H9 (cell line): ENCODE results near the gene PRF1. TPM values are rescaled to one million over a fixed set of nuclear protein-coding genes. Genes with fewer than 3 reads are reported as not detected.

Source experiments
- DNase-seq: peaks from one replicate; pipeline ENCODE4 v3.0.0-alpha.2; 2017
- H2AFZ ChIP-seq: one replicate; pipeline ENCODE4 v1.6.1; 2013; ENCODE audit warnings: mild to moderate bottlenecking, low read length, control low read depth, moderate library complexity
- H2AK5ac ChIP-seq: 2 replicates; pipeline ENCODE4 v1.6.1; 2013; ENCODE audit warnings: low read length, control low read depth, mixed read lengths; ENCODE audit not compliant: insufficient read length
- H2BK120ac ChIP-seq: one replicate; pipeline ENCODE4 v1.6.1; 2013; ENCODE audit warnings: low read depth, mild to moderate bottlenecking, low read length, control low read depth, inconsistent platforms; ENCODE audit not compliant: poor library complexity, severe bottlenecking
- H2BK12ac ChIP-seq: 2 replicates; pipeline ENCODE4 v1.6.1; 2013; ENCODE audit warnings: low read length, control low read depth, mixed read lengths, low read depth; ENCODE audit not compliant: insufficient read length
- H2BK15ac ChIP-seq: 2 replicates; pipeline ENCODE4 v1.6.1; 2013; ENCODE audit warnings: low read depth, low read length, control low read depth
- H2BK20ac ChIP-seq: one replicate; pipeline ENCODE4 v1.6.1; 2013; ENCODE audit warnings: low read depth, mild to moderate bottlenecking, low read length, control low read depth, inconsistent platforms; ENCODE audit not compliant: poor library complexity, severe bottlenecking
- H2BK5ac ChIP-seq: 2 replicates; pipeline ENCODE4 v1.6.1; 2013; ENCODE audit warnings: low read length, control low read depth, mixed read lengths; ENCODE audit not compliant: insufficient read length
- H3K14ac ChIP-seq: 2 replicates; pipeline ENCODE4 v1.6.1; 2013; ENCODE audit warnings: low read length, control low read depth; ENCODE audit not compliant: insufficient read depth
- H3K18ac ChIP-seq: 2 replicates; pipeline ENCODE4 v1.6.1; 2013; ENCODE audit warnings: low read depth, mild to moderate bottlenecking, mixed read lengths, low read length, control low read depth; ENCODE audit not compliant: insufficient read length
- H3K23ac ChIP-seq: 2 replicates; pipeline ENCODE4 v1.6.1; 2013; ENCODE audit warnings: low read length, control low read depth, mixed read lengths, low read depth; ENCODE audit not compliant: insufficient read length
- H3K23me2 ChIP-seq: 2 replicates; pipeline ENCODE4 v1.6.1; 2013; ENCODE audit warnings: low read depth, mild to moderate bottlenecking, mixed read lengths, low read length, control low read depth; ENCODE audit not compliant: insufficient read length, poor library complexity, severe bottlenecking
- H3K27ac ChIP-seq: 2 replicates; pipeline ENCODE4 v1.5.1; 2013; ENCODE audit warnings: low read length, control low read depth, mixed read lengths, low read depth; ENCODE audit not compliant: insufficient read length
- H3K27me3 ChIP-seq: 2 replicates; pipeline ENCODE4 v1.6.1; 2013; ENCODE audit warnings: low read length, control low read depth, inconsistent platforms; ENCODE audit not compliant: insufficient read depth
- H3K4ac ChIP-seq: 2 replicates; pipeline ENCODE4 v1.6.1; 2013; ENCODE audit warnings: low read depth, mild to moderate bottlenecking, control low read depth, inconsistent platforms, low read length, moderate library complexity
- H3K4me1 ChIP-seq: 2 replicates; pipeline ENCODE4 v1.6.1; 2013; ENCODE audit warnings: low read length, control low read depth, inconsistent platforms; ENCODE audit not compliant: insufficient read depth
- H3K4me2 ChIP-seq: 2 replicates; pipeline ENCODE4 v1.6.1; 2013; ENCODE audit warnings: low read length, control low read depth, mixed read lengths; ENCODE audit not compliant: insufficient read length, insufficient read depth
- H3K56ac ChIP-seq: 2 replicates; pipeline ENCODE4 v1.6.1; 2013; ENCODE audit warnings: low read depth, mild to moderate bottlenecking, mixed read lengths, low read length, control low read depth; ENCODE audit not compliant: insufficient read length
- H3K79me1 ChIP-seq: 2 replicates; pipeline ENCODE4 v1.6.1; 2013; ENCODE audit warnings: low read depth, mild to moderate bottlenecking, moderate library complexity, low read length, control low read depth, inconsistent platforms; ENCODE audit not compliant: insufficient read depth, poor library complexity, severe bottlenecking
- H3K79me2 ChIP-seq: 2 replicates; pipeline ENCODE4 v1.6.1; 2013; ENCODE audit warnings: low read length, control low read depth, inconsistent platforms; ENCODE audit not compliant: insufficient read depth
- H3K9ac ChIP-seq: 2 replicates; pipeline ENCODE4 v1.6.1; 2013; ENCODE audit warnings: low read length, control low read depth, mixed read lengths; ENCODE audit not compliant: insufficient read length; ENCODE audit errors: extremely low read depth
- H3K9me3 ChIP-seq: one replicate; pipeline ENCODE4 v1.6.1; 2013; ENCODE audit warnings: low read depth, low read length, inconsistent platforms; ENCODE audit not compliant: control insufficient read depth
- H3T11ph ChIP-seq: one replicate; pipeline ENCODE4 v1.6.1; 2013; ENCODE audit warnings: mild to moderate bottlenecking, low read length, control low read depth, inconsistent platforms
- H4K20me1 ChIP-seq: one replicate; pipeline ENCODE4 v1.6.1; 2013; ENCODE audit not compliant: control insufficient read depth, insufficient read length, insufficient read depth
- H4K5ac ChIP-seq: 2 replicates; pipeline ENCODE4 v1.6.1; 2013; ENCODE audit warnings: low read depth, mild to moderate bottlenecking, mixed read lengths, low read length, control low read depth; ENCODE audit not compliant: insufficient read length
- H4K8ac ChIP-seq: replicated peaks from 2 replicates; pipeline ENCODE4 v1.6.1; 2013; ENCODE audit warnings: low read length, control low read depth, mixed read lengths, low read depth; ENCODE audit not compliant: insufficient read length
- H4K91ac ChIP-seq: 2 replicates; pipeline ENCODE4 v1.6.1; 2013; ENCODE audit warnings: low read depth, mild to moderate bottlenecking, moderate library complexity, mixed read lengths, low read length, control low read depth; ENCODE audit not compliant: insufficient read length
- H3K27ac Mint-ChIP-seq, 3 experiments: 2 replicates in 2 of 3; 3 replicates in 1 of 3; pipeline ENCODE4 v1.8.0; 2020 to 2021; ENCODE audit warnings: mixed read lengths in 3 of 3, mild to moderate bottlenecking in 1 of 3, moderate library complexity in 1 of 3
- H3K27me3 Mint-ChIP-seq: 2 replicates; pipeline ENCODE4 v1.8.0; 2021; ENCODE audit warnings: low read depth, mild to moderate bottlenecking, moderate library complexity, mixed read lengths
- H3K36me3 Mint-ChIP-seq, 3 experiments: 2 replicates in 2 of 3; 3 replicates in 1 of 3; pipeline ENCODE4 v1.8.0; 2020 to 2021; ENCODE audit warnings: low read depth in 3 of 3, mixed read lengths in 3 of 3; ENCODE audit not compliant: insufficient read depth in 1 of 3
- H3K4me1 Mint-ChIP-seq, 2 experiments: 2 replicates each; pipeline ENCODE4 v1.8.0; 2020; ENCODE audit warnings: mixed read lengths in 2 of 2
- H3K4me3 Mint-ChIP-seq, 2 experiments: 2 replicates in 1 of 2; 3 replicates in 1 of 2; pipeline ENCODE4 v1.8.0; 2020 to 2021; ENCODE audit warnings: mild to moderate bottlenecking in 2 of 2, mixed read lengths in 2 of 2, moderate library complexity in 1 of 2
- H3K9me3 Mint-ChIP-seq, 2 experiments: 2 replicates in 1 of 2; 3 replicates in 1 of 2; pipeline ENCODE4 v1.8.0; 2020; ENCODE audit warnings: mild to moderate bottlenecking in 2 of 2, mixed read lengths in 2 of 2, moderate library complexity in 1 of 2
- CTCF ChIP-seq: fragments of 200-600 bp; sonication (generic); conservative IDR thresholded peaks from 3 replicates; pipeline ENCODE4 v1.8.0; 2021; ENCODE audit warnings: antibody characterized with exemption, mild to moderate bottlenecking
- WGBS: extraction: QIAGEN DNeasy Blood & Tissue Kit; methylation state at CpG from one replicate; pipeline ENCODE4 v1.1.7; 2013; ENCODE audit warnings: missing lambda C conversion rate, low lambda C conversion rate, mixed read lengths; ENCODE audit not compliant: insufficient read length; ENCODE audit errors: extremely low coverage; 5-methylcytosine and 5-hydroxymethylcytosine counted together
- total RNA-seq: library from RNA; stranded (reverse); gene quantifications from 2 replicates; pipeline ENCODE4 v1.2.1, GENCODE V29; 2021

The PRF1 gene
- total RNA-seq, 1 experiment from 2014 or later, result not detected

GRCh38 chr10:70566515-70567290, 35.8 kb downstream of the PRF1 start:
- H3K79me1 ChIP-seq, result no peaks in the 10 kb centered on the region
- H3K27me3 Mint-ChIP-seq, result no peaks in the 10 kb centered on the region
- no peak overlapping the region for H3K4me3 Mint-ChIP-seq

More at GRCh38 chr10:70566515-70567290, 35.8 kb downstream of the PRF1 start:
- no CpG with 5 or more reads among the region's 18 CpGs for WGBS
- no peak for DNase-seq
- no peak overlapping the region for H2BK15ac ChIP-seq
- H2BK5ac ChIP-seq, result no peak overlapping the region
- no peak overlapping the region for H3K18ac ChIP-seq
- no peaks in the 10 kb centered on the region for H3K9me3 ChIP-seq
- no peak overlapping the region for H3K9ac ChIP-seq
- no peak overlapping the region for H3K56ac ChIP-seq
- Mint-ChIP-seq H3K9me3 (no peaks in the 10 kb centered on the region), H3K36me3 (peaks cover 0 to 6% (median 0%) of the 10 kb centered on the region in 3 experiments; a peak in 3 of 7 replicates), H3K4me1 (peaks cover 0 to 2% of the 10 kb centered on the region in 2 experiments; a peak in 2 of 4 replicates), H3K27ac (peak overlapping the region in 1 of 3 experiments; percentile 61; a peak in 2 of 7 replicates)
- H3K23ac ChIP-seq, result no peak overlapping the region
- no peak overlapping the region for H2BK120ac ChIP-seq
- no peaks in the 10 kb centered on the region for H4K20me1 ChIP-seq
- H3K4me2 ChIP-seq, result no peak overlapping the region
- H2AFZ ChIP-seq, result no peak overlapping the region
- no peak overlapping the region for H3K27ac ChIP-seq
- TF ChIP-seq CTCF, result no peak
- H3K79me2 ChIP-seq, result no peaks in the 10 kb centered on the region
- H2BK20ac ChIP-seq, result no peak overlapping the region
- no peaks in the 10 kb centered on the region for H3K23me2 ChIP-seq
- H3K4me1 ChIP-seq, result no peaks in the 10 kb centered on the region
- H3K4ac ChIP-seq, result no peak overlapping the region
- no peak overlapping the region for H3T11ph ChIP-seq
- H4K5ac ChIP-seq, result no peak overlapping the region
- no peak overlapping the region for H2BK12ac ChIP-seq
- no peaks in the 10 kb centered on the region for H3K27me3 ChIP-seq
- no peak overlapping the region for H4K8ac ChIP-seq
- no peak overlapping the region for H2AK5ac ChIP-seq
- H4K91ac ChIP-seq, result no peak overlapping the region
- no peak overlapping the region for H3K14ac ChIP-seq
